C4-2B (cell line): ENCODE measurements around the gene SBK2.
"Not testable (repeated sequence)": the region's sequence is repeated elsewhere in the genome, so short reads cannot be mapped to it uniquely, and the experiment has no call there.

Source experiments
- H3K27ac ChIP-seq: fragments of 450-650 bp; 2 replicates; pipeline ENCODE4 v1.5.1; 2017
- ZFX ChIP-seq: fragments of 450-650 bp; IDR thresholded peaks from 2 replicates; pipeline ENCODE4 v1.6.1; 2017
- TF ChIP-seq, protein P1 (sequence below): fragments of 450-650 bp; conservative IDR thresholded peaks from 2 replicates; pipeline ENCODE4 v1.5.1; 2017; ENCODE audit warnings: mild to moderate bottlenecking

Gene SBK2

GRCh38 chr19:55536366-55536765, 567 bp downstream of the SBK2 start:
- H3K27ac ChIP-seq, result no peak overlapping the region
- TF ChIP-seq, protein P1, sequence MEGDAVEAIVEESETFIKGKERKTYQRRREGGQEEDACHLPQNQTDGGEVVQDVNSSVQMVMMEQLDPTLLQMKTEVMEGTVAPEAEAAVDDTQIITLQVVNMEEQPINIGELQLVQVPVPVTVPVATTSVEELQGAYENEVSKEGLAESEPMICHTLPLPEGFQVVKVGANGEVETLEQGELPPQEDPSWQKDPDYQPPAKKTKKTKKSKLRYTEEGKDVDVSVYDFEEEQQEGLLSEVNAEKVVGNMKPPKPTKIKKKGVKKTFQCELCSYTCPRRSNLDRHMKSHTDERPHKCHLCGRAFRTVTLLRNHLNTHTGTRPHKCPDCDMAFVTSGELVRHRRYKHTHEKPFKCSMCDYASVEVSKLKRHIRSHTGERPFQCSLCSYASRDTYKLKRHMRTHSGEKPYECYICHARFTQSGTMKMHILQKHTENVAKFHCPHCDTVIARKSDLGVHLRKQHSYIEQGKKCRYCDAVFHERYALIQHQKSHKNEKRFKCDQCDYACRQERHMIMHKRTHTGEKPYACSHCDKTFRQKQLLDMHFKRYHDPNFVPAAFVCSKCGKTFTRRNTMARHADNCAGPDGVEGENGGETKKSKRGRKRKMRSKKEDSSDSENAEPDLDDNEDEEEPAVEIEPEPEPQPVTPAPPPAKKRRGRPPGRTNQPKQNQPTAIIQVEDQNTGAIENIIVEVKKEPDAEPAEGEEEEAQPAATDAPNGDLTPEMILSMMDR, result no peak
- TF ChIP-seq ZFX, result no peak

DNA sequence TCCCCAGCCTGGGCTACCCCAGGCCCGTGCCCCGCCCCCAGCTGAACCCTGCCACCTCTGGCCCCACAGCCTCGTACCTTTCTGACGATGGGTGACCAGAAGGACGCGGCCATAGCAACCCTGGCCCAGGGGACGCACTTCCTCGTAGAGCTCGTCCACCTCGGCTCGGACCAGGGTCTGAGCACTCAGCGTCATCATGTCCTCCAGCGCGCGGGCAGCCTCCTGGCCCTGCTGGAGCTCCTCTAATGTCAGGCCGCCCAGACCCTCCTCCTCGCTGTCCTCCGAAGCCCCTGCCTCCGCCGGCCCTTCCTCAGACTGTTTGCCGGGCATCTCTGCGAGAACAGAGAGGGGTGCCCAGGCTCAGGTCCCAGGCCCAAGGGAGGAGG, 975 bp downstream of the SBK2 start:
- no peak overlapping the region for H3K27ac ChIP-seq
- no peak for TF ChIP-seq ZFX
- TF ChIP-seq, protein P1, result no peak

GRCh38 chr19:55535173-55535964, 1.6 kb downstream of the SBK2 start:
- no peak overlapping the region for H3K27ac ChIP-seq
- TF ChIP-seq, protein P1, result no peak
- TF ChIP-seq ZFX, result no peak

GRCh38 chr19:55534280-55534679, 2.7 kb downstream of the SBK2 start:
- not testable (repeated sequence) for H3K27ac ChIP-seq

GRCh38 chr19:55530996-55531395, 5.9 kb downstream of the SBK2 start:
- no peak overlapping the region for H3K27ac ChIP-seq
- no peak for TF ChIP-seq ZFX
- TF ChIP-seq, protein P1, result no peak

DNA sequence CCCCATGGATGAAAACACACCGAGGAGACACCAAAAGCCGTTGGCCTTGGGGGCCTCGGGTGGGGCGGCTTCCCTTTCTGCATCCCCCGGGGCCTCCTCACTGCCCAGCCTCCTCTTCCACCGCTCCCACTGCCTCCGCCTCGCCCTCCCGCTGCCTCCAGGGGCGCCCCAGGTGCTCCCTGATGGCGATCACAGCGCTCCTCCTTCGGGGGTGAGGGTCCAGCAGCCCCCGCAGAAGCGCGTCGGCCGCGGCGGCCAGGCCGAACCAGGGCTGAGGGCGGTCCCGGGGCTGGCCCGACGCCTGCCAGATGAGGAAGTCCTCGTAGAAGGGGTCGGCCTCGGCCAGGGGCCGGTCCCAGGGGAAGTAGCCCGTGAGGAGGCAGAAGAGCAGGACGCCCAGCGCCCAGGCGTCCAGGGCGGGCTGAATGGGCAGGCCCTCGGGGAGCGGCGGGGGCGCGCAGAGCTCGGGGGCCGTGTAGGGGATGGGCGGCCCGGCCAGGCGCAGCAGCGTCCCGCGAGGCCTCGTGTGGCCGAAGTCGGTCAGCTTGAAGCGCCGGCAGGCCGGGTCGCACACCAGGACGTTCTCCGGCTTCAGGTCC, 7.2 kb downstream of the SBK2 start:
- no peak overlapping the region for H3K27ac ChIP-seq

DNA sequence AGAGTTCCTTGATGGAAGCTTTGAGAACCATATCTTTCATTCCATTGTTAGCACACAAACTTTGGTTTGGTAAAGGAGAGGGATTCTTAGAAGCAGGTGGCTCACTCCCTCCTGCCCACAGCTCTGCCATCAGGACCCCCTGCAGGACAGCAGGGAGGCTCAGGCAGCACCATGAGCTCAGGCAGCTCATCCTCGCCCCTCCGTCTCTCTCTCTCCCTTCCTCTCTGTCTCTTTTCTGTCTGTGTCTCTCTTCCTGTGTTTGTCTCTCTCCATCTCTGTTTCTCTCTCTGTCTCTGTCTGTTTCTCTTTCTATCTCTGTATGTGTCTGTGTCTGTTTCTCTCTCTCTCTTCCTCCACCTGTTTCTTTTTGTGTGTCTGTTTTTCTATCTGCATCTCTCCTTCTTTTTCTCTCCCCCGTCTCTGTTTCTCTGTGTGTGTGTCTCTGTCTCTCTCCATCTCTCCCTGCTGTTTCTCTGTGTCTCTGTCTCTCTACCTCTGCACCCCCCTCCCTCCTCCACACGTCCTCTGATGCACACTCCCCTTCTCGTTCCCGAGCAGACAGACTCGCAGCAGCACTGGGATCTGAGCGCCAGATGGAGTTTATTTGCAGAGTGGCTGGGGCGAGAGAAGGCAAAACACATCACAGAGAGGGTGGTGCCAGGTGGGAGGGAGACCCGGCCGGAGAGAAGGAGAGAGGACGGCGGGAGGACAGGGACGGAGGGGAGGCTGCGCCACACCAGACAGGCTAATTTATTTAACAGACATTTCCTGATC, 8.7 kb downstream of the SBK2 start:
- no peak overlapping the region for H3K27ac ChIP-seq

More for the DNA sequence above, 7.2 kb downstream of the SBK2 start:
- TF ChIP-seq, protein P1, result no peak
- no peak for TF ChIP-seq ZFX

More for the DNA sequence above, 8.7 kb downstream of the SBK2 start:
- TF ChIP-seq, protein P1, result no peak
- no peak for TF ChIP-seq ZFX
